SJCRH30 (cell line): ENCODE data around the gene RNF26. TPM values are rescaled to one million over a fixed set of nuclear protein-coding genes. Genes with fewer than 3 reads are reported as not detected.
A peak's percentile ranks its signal among the peaks of the same experiment; 100 is the strongest.

Experiments
- DNase-seq, 2 experiments: peaks; one replicate each; pipeline ENCODE4 v3.0.0-alpha.2; 2015 to 2020
- H3K27ac ChIP-seq: fragments of 250-450 bp; sonication (Bioruptor Pico); 2 replicates; pipeline ENCODE4 v1.5.1; 2020; ENCODE audit warnings: mild to moderate bottlenecking, moderate library complexity
- H3K27me3 ChIP-seq: fragments of 250-450 bp; sonication (Bioruptor Pico); 2 replicates; pipeline ENCODE4 v1.5.1; 2020; ENCODE audit warnings: mild to moderate bottlenecking, moderate library complexity
- H3K36me3 ChIP-seq: fragments of 250-450 bp; sonication (Bioruptor Pico); 2 replicates; pipeline ENCODE4 v1.5.1; 2020; ENCODE audit warnings: mild to moderate bottlenecking, moderate library complexity
- H3K4me1 ChIP-seq: fragments of 250-450 bp; sonication (Bioruptor Pico); 2 replicates; pipeline ENCODE4 v1.5.1; 2020; ENCODE audit warnings: mild to moderate bottlenecking, moderate library complexity
- H3K4me3 ChIP-seq: fragments of 250-450 bp; sonication (Bioruptor Pico); 2 replicates; pipeline ENCODE4 v1.5.1; 2020; ENCODE audit warnings: mild to moderate bottlenecking, moderate library complexity
- H3K9me3 ChIP-seq: fragments of 250-450 bp; sonication (Bioruptor Pico); replicated peaks from 2 replicates; pipeline ENCODE4 v1.5.1; 2020; ENCODE audit warnings: mild to moderate bottlenecking, moderate library complexity
- total RNA-seq: library from RNA; depleted of rRNA; stranded (reverse); fragments of >200 nt; shearing (Covaris generic); gene quantifications from 2 replicates; pipeline ENCODE4 v1.2.3, GENCODE V29; 2014

Gene RNF26
- total RNA-seq, 1 experiment from 2014 or later, result 10.4 TPM

- Histone ChIP-seq H3K4me1 (peaks cover 48% of the 10 kb centered on the region), H3K27me3 (no peaks in the 10 kb centered on the region), H3K36me3 (no peaks in the 10 kb centered on the region), H3K4me3 (no peak overlapping the region), H3K27ac (no peak overlapping the region), H3K9me3 (no peaks in the 10 kb centered on the region)
- DNase-seq, result no peak
Observed at GRCh38 chr11:119363851-119364590, 29.7 kb downstream of the RNF26 start.

- Histone ChIP-seq H3K27ac (no peak overlapping the region), H3K4me1 (peaks cover 57% of the 10 kb centered on the region), H3K36me3 (no peaks in the 10 kb centered on the region), H3K27me3 (no peaks in the 10 kb centered on the region), H3K4me3 (no peak overlapping the region), H3K9me3 (no peaks in the 10 kb centered on the region)
- DNase-seq, result no peak
Observed at GRCh38 chr11:119365071-119365591, 30.8 kb downstream of the RNF26 start.

GRCh38 chr11:119366690-119367620 lies 32.6 kb downstream of the RNF26 start:
- peaks cover 51% of the 10 kb centered on the region for H3K4me1 ChIP-seq
- no peak for DNase-seq
- no peaks in the 10 kb centered on the region for H3K9me3 ChIP-seq
- no peaks in the 10 kb centered on the region for H3K27me3 ChIP-seq
- H3K36me3 ChIP-seq, result no peaks in the 10 kb centered on the region
- H3K4me3 ChIP-seq, result no peak overlapping the region
- H3K27ac ChIP-seq, result no peak overlapping the region

- DNase-seq, result no peak
- peak overlapping the region; percentile 74 for H3K27ac ChIP-seq
- H3K4me1 ChIP-seq, result peaks cover 44% of the 10 kb centered on the region
Observed at GRCh38 chr11:119367661-119368120, 33.4 kb downstream of the RNF26 start.

GRCh38 chr11:119368121-119369034 lies 34.1 kb downstream of the RNF26 start:
- DNase-seq, result peak; percentile 90 to 91
- Histone ChIP-seq H3K4me1 (peaks cover 37% of the 10 kb centered on the region), H3K9me3 (no peaks in the 10 kb centered on the region), H3K27me3 (no peaks in the 10 kb centered on the region), H3K4me3 (peak overlapping the region; percentile 20), H3K36me3 (no peaks in the 10 kb centered on the region), H3K27ac (peak overlapping the region; percentile 74)

More at GRCh38 chr11:119367661-119368120, 33.4 kb downstream of the RNF26 start:
- Histone ChIP-seq H3K27me3 (no peaks in the 10 kb centered on the region), H3K36me3 (no peaks in the 10 kb centered on the region), H3K4me3 (no peak overlapping the region; the same call in 1 of the 2 replicates), H3K9me3 (no peaks in the 10 kb centered on the region)

GRCh38 chr11:119369132-119369925 lies 35.0 kb downstream of the RNF26 start:
- Histone ChIP-seq H3K27ac (peak overlapping the region; percentile 74), H3K4me3 (peak overlapping the region; percentile 20; the same call in 1 of the 2 replicates), H3K4me1 (peaks cover 37% of the 10 kb centered on the region), H3K27me3 (no peaks in the 10 kb centered on the region), H3K36me3 (no peaks in the 10 kb centered on the region), H3K9me3 (no peaks in the 10 kb centered on the region)
- DNase-seq, result no peak

- H3K4me3 ChIP-seq, result no peak overlapping the region
- H3K4me1 ChIP-seq, result peaks cover 49% of the 10 kb centered on the region
- H3K36me3 ChIP-seq, result no peaks in the 10 kb centered on the region
- DNase-seq, result no peak
- H3K27ac ChIP-seq, result no peak overlapping the region
- H3K9me3 ChIP-seq, result no peaks in the 10 kb centered on the region
- H3K27me3 ChIP-seq, result no peaks in the 10 kb centered on the region
Observed at GRCh38 chr11:119370486-119371046, 36.2 kb downstream of the RNF26 start.

GRCh38 chr11:119371067-119371601 lies 36.8 kb downstream of the RNF26 start:
- H3K4me3 ChIP-seq, result no peak overlapping the region
- DNase-seq, result no peak
- peaks cover 55% of the 10 kb centered on the region for H3K4me1 ChIP-seq
- H3K9me3 ChIP-seq, result no peaks in the 10 kb centered on the region
- H3K36me3 ChIP-seq, result no peaks in the 10 kb centered on the region
- no peaks in the 10 kb centered on the region for H3K27me3 ChIP-seq
- H3K27ac ChIP-seq, result no peak overlapping the region

GRCh38 chr11:119371778-119372182 lies 37.5 kb downstream of the RNF26 start:
- Histone ChIP-seq H3K4me1 (peaks cover 57% of the 10 kb centered on the region), H3K4me3 (no peak overlapping the region), H3K27ac (no peak overlapping the region), H3K36me3 (no peaks in the 10 kb centered on the region), H3K27me3 (no peaks in the 10 kb centered on the region), H3K9me3 (no peaks in the 10 kb centered on the region)
- no peak for DNase-seq

GRCh38 chr11:119372260-119373058 lies 38.1 kb downstream of the RNF26 start:
- Histone ChIP-seq H3K9me3 (no peaks in the 10 kb centered on the region), H3K27ac (no peak overlapping the region), H3K4me1 (peaks cover 57% of the 10 kb centered on the region)

GRCh38 chr11:119373059-119373920 lies 39.0 kb downstream of the RNF26 start:
- no peaks in the 10 kb centered on the region for H3K36me3 ChIP-seq
- no peak overlapping the region for H3K27ac ChIP-seq
- H3K27me3 ChIP-seq, result no peaks in the 10 kb centered on the region
- no peaks in the 10 kb centered on the region for H3K9me3 ChIP-seq
- H3K4me3 ChIP-seq, result no peak overlapping the region
- peaks cover 54% of the 10 kb centered on the region for H3K4me1 ChIP-seq
- DNase-seq, result no peak

More at GRCh38 chr11:119372260-119373058, 38.1 kb downstream of the RNF26 start:
- Histone ChIP-seq H3K27me3 (no peaks in the 10 kb centered on the region), H3K36me3 (no peaks in the 10 kb centered on the region), H3K4me3 (no peak overlapping the region)
- no peak for DNase-seq
